IgD-negative memory B cell (primary cell): ENCODE data around the gene SEL1L3. TPM values are rescaled to one million over a fixed set of nuclear protein-coding genes. Genes with fewer than 3 reads are reported as not detected.
"Not testable (repeated sequence)": the region's sequence is repeated elsewhere in the genome, so short reads cannot be mapped to it uniquely, and the experiment has no call there.

Experiments used
- H3K27ac Mint-ChIP-seq, 3 donors: one replicate each; pipeline ENCODE4 v1.8.0; 2020 to 2022; ENCODE audit warnings: mild to moderate bottlenecking in 3 of 3, mixed read lengths in 3 of 3, moderate library complexity in 1 of 3
- H3K27me3 Mint-ChIP-seq: one replicate; pipeline ENCODE4 v1.8.0; 2021; ENCODE audit warnings: mixed read lengths
- H3K36me3 Mint-ChIP-seq: one replicate; pipeline ENCODE4 v1.8.0; 2020; ENCODE audit warnings: mild to moderate bottlenecking, mixed read lengths
- H3K4me1 Mint-ChIP-seq, 3 donors: one replicate each; pipeline ENCODE4 v1.8.0; 2020 to 2022; ENCODE audit warnings: mixed read lengths in 3 of 3, mild to moderate bottlenecking in 1 of 3
- H3K4me3 Mint-ChIP-seq, 4 donors: one replicate each; pipeline ENCODE4 v1.8.0; 2020 to 2022; ENCODE audit warnings: mild to moderate bottlenecking in 4 of 4, mixed read lengths in 4 of 4, moderate library complexity in 3 of 4
- H3K9me3 Mint-ChIP-seq, 3 donors: one replicate each; pipeline ENCODE4 v1.8.0; 2020 to 2021; ENCODE audit warnings: mixed read lengths in 3 of 3, mild to moderate bottlenecking in 1 of 3
- polyA plus RNA-seq: library from polyadenylated mRNA; unstranded; fragments of 300-500 nt; fragmentation: Illumina TruSeq; gene quantifications from one replicate; pipeline ENCODE4 v1.2.3, GENCODE V29; 2021

The SEL1L3 gene
- polyA plus RNA-seq, result 174 TPM

GRCh38 chr4:25862411-25863346, at the start of gene SEL1L3:
SEL1L3 (minus strand) TSS chr4:25862988; CDS start chr4:25862836, 152 bp downstream.
- Mint-ChIP-seq H3K4me1 (peaks cover 41 to 60% (median 59%) of the 10 kb centered on the region in 3 donors), H3K9me3 (peaks cover 0 to 3% (median 0%) of the 10 kb centered on the region in 3 donors), H3K4me3 (peak within 1 kb of the TSS; percentile 89 to 100 (median 100)), H3K27me3 (peaks cover 1% of the 10 kb centered on the region), H3K36me3 (peaks cover 10% of the 10 kb centered on the region), H3K27ac (peak within 1 kb of the TSS; percentile 96 to 99 (median 97))

DNA sequence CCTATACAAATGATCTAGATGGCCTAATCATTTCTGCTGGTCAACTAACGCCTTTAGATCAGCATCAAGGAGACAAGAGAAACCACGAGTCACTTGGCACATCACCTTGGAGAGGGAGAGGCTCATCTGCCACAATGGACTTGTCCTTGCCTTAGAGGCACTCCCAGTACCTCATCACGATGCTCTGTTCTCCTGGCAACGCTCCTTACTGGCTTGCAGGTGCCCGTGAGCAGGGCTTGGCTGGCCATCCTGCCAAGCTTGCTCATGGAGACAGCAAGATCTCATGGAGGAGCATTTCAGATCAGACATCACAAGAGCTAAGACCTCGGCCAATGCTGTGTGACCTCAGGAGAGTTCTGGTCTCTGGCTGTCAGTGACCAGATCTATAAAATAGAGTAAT, 48.6 kb upstream of the SEL1L3 start:
- peaks cover 0 to 3% (median 2%) of the 10 kb centered on the region in 3 donors for H3K9me3 Mint-ChIP-seq
- H3K4me3 Mint-ChIP-seq, result peak overlapping the region in 1 of 4 donors; percentile 95
- peaks cover 29 to 36% (median 33%) of the 10 kb centered on the region in 3 donors for H3K4me1 Mint-ChIP-seq
- H3K36me3 Mint-ChIP-seq, result peaks cover 8% of the 10 kb centered on the region
- peak overlapping the region; percentile 76 to 98 (median 84) for H3K27ac Mint-ChIP-seq
- no peaks in the 10 kb centered on the region for H3K27me3 Mint-ChIP-seq

- H3K4me1 Mint-ChIP-seq, result peaks cover 38 to 45% (median 42%) of the 10 kb centered on the region in 3 donors
- peaks cover 0 to 3% (median 2%) of the 10 kb centered on the region in 3 donors for H3K9me3 Mint-ChIP-seq
- peak overlapping the region in 1 of 4 donors; percentile 59 for H3K4me3 Mint-ChIP-seq
- peaks cover 4% of the 10 kb centered on the region for H3K36me3 Mint-ChIP-seq
- no peaks in the 10 kb centered on the region for H3K27me3 Mint-ChIP-seq
- peak overlapping the region in 1 of 3 donors; percentile 19 for H3K27ac Mint-ChIP-seq
Measured at GRCh38 chr4:25908491-25908901, 45.7 kb upstream of the SEL1L3 start.

DNA sequence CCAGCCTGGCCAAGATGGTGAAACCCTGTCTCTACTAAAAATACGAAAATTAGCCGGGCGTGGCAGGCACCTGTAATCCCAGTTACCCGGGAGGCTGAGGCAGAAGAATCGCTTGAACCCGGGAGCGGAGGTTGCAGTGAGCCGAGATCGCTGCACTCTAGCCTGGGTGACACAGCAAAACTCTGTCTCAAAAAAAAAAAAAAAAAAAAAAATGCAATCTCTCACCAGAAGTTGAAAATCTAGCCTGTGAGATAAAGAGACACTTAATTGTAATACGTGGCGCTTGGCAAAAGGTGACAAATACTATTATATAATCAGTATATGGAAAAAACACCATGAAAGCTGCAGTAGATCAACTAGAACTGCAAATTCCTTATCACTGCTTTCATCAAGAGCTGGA, 43.3 kb upstream of the SEL1L3 start:
- H3K4me1 Mint-ChIP-seq, result peaks cover 38 to 45% (median 39%) of the 10 kb centered on the region in 3 donors
- not testable (repeated sequence) for H3K4me3 Mint-ChIP-seq, H3K27me3 Mint-ChIP-seq, H3K9me3 Mint-ChIP-seq, H3K36me3 Mint-ChIP-seq
- H3K27ac Mint-ChIP-seq, result peak overlapping the region in 2 of 3 donors; percentile 85 to 87

- Mint-ChIP-seq H3K4me3 (peak overlapping the region in 3 of 4 donors; percentile 24 to 75 (median 64)), H3K27ac (peak overlapping the region in 1 of 3 donors; percentile 85), H3K27me3 (no peaks in the 10 kb centered on the region), H3K36me3 (peaks cover 2% of the 10 kb centered on the region), H3K4me1 (peaks cover 35 to 44% (median 41%) of the 10 kb centered on the region in 3 donors), H3K9me3 (peaks cover 0 to 3% (median 2%) of the 10 kb centered on the region in 3 donors)
Measured at GRCh38 chr4:25905371-25905770, 42.6 kb upstream of the SEL1L3 start.

- Mint-ChIP-seq H3K27me3 (no peaks in the 10 kb centered on the region), H3K9me3 (peaks cover 0 to 3% (median 2%) of the 10 kb centered on the region in 3 donors), H3K4me1 (peaks cover 31 to 43% (median 40%) of the 10 kb centered on the region in 3 donors), H3K4me3 (peak overlapping the region in 3 of 4 donors; percentile 24 to 75 (median 64)), H3K27ac (peak overlapping the region; percentile 47 to 93 (median 64)), H3K36me3 (peaks cover 2% of the 10 kb centered on the region)
Measured at GRCh38 chr4:25904748-25905082, 41.9 kb upstream of the SEL1L3 start.

DNA sequence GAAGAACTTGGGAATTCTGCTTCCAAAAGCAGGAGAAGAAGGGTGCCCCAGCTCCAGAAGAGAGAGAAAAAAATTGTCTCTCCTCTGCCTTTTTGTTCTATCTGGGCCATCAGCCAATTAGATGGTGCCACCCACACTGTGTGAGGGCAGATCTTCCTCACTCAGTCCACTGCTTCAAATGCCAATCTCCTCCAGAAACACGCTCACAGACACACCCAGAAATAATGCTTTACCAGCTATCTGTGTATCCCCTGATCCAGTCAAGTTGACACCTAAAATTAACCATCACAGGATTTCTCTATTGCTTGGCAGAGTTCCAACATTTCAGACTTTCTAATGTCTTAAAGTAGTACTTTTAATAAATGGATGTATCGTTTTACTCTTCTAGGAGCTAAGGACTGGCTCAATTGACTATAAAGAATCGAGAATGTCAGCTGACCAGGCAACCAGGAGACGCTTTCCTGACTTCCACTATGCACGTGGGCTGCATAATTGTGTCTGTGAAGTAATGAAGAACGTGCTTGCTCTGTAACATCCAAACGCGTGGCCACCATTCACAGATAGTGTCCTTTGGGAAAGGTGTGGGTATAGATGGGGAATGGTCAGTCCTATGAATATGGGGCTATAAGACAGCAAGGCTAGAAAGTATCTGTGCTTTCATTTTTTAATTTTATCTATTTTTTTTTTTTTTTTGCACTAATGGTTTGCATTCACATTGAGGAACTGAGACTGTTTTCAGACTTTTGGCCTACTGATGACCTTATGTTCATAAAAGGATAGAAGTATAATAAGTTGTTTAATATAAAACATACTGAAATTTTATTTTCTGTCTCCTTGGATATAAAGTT, 41.3 kb upstream of the SEL1L3 start:
- Mint-ChIP-seq H3K27ac (peak overlapping the region; percentile 47 to 93 (median 64)), H3K27me3 (no peaks in the 10 kb centered on the region), H3K4me3 (peak overlapping the region in 3 of 4 donors; percentile 24 to 75 (median 64)), H3K36me3 (no peaks in the 10 kb centered on the region), H3K9me3 (peaks cover 0 to 2% (median 1%) of the 10 kb centered on the region in 3 donors), H3K4me1 (peaks cover 31 to 41% (median 40%) of the 10 kb centered on the region in 3 donors)

- peaks cover 26 to 36% (median 32%) of the 10 kb centered on the region in 3 donors for H3K4me1 Mint-ChIP-seq
- no peaks in the 10 kb centered on the region for H3K9me3 Mint-ChIP-seq
- H3K4me3 Mint-ChIP-seq, result no peak overlapping the region
- H3K36me3 Mint-ChIP-seq, result no peaks in the 10 kb centered on the region
- H3K27me3 Mint-ChIP-seq, result no peaks in the 10 kb centered on the region
- peak overlapping the region in 1 of 3 donors; percentile 63 for H3K27ac Mint-ChIP-seq
Measured at GRCh38 chr4:25901030-25901430, 38.2 kb upstream of the SEL1L3 start.

GRCh38 chr4:25900310-25900709, 37.5 kb upstream of the SEL1L3 start:
- peaks cover 25 to 31% (median 28%) of the 10 kb centered on the region in 3 donors for H3K4me1 Mint-ChIP-seq
- H3K9me3 Mint-ChIP-seq, result no peaks in the 10 kb centered on the region
- no peaks in the 10 kb centered on the region for H3K27me3 Mint-ChIP-seq
- peaks cover 3% of the 10 kb centered on the region for H3K36me3 Mint-ChIP-seq
- no peak overlapping the region for H3K27ac Mint-ChIP-seq
- H3K4me3 Mint-ChIP-seq, result no peak overlapping the region

DNA sequence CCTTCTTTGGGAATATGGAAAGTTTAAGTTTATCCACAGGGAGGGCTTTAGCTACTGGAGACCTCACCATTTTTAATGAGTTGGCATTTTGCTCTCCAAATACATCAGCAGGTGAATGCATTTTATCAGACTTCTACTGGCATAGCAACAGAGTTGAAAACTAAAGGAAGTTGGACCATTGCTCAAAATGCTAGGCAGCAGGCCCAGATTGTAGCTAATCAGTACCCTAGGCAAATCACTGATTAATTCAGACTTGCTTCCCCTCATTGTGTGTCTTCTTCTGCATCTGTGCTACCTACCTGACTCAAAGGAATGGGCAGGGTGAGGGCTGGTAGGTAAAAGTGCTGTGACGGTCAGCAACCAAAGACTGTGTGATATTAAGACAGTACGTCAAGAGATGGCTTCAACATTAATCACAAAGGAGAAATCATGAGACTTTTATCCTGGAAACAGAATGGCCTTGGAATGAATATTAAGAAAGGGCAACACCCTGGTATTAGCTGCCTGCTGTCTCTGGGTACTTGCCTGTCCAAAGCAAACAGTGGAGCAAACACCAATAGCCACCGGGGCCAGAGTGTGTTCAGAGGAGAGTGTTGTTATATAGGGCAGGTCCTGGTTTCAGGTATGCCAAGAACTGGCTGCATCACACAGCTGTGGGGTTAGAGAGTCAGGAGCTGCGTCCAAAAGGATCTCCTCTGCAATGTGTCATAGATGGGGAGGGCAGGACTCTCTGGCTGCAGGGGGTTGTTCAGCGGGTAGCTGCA, 34.2 kb upstream of the SEL1L3 start:
- Mint-ChIP-seq H3K36me3 (peaks cover 5% of the 10 kb centered on the region), H3K9me3 (no peaks in the 10 kb centered on the region), H3K4me3 (no peak overlapping the region), H3K4me1 (peaks cover 6 to 7% (median 7%) of the 10 kb centered on the region in 3 donors), H3K27me3 (no peaks in the 10 kb centered on the region), H3K27ac (no peak overlapping the region)

DNA sequence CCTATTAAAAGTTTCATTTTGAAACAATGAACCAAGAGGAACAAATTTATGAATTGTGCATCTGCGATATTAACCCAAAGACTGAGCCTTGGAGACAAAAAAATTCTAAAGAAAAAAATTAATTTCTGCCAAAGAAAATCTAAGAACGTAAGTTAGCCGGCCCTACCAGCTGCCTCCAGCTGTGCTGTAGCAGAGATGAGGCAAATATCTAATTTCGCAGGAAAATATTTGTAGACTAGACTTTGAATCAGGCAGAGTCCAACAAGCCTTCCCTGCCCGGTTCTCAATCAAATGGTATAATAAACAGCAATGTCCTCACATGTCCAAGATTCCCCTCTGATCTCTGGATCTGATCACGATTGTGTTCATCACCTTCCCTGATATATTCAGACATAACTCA, 30.0 kb upstream of the SEL1L3 start:
- Mint-ChIP-seq H3K36me3 (peaks cover 9% of the 10 kb centered on the region), H3K27me3 (no peaks in the 10 kb centered on the region), H3K27ac (no peak overlapping the region), H3K9me3 (no peaks in the 10 kb centered on the region), H3K4me1 (peaks cover 5 to 13% (median 6%) of the 10 kb centered on the region in 3 donors), H3K4me3 (no peak overlapping the region)

- Mint-ChIP-seq H3K9me3 (no peaks in the 10 kb centered on the region), H3K36me3 (peaks cover 11% of the 10 kb centered on the region), H3K27ac (no peak overlapping the region), H3K4me3 (peak overlapping the region in 1 of 4 donors; percentile 13), H3K4me1 (peaks cover 5 to 19% (median 6%) of the 10 kb centered on the region in 3 donors), H3K27me3 (no peaks in the 10 kb centered on the region)
Measured at GRCh38 chr4:25890571-25891485, 28.0 kb upstream of the SEL1L3 start.
